ENCODE data around the gene EYA4.

- no peak for TF ChIP-seq POLR2AphosphoS5 (IDR thresholded peaks at IDR 0.05; ENCODE audit: borderline replicate concordance, low read depth, low read length)
- TF ChIP-seq EZH2 (IDR thresholded peaks at IDR 0.05) = no peak
Observed at GRCh38 chr6:133559926-133560325, 318.8 kb downstream of the EYA4 start.

All from SK-N-MC (cell line).